CD14-positive monocyte (primary cell): ENCODE measurements around the gene KHDRBS1. TPM values are rescaled to one million over a fixed set of nuclear protein-coding genes. Genes with fewer than 3 reads are reported as not detected.

ENCODE experiments used
- DNase-seq, 3 donors: peaks; one replicate each; pipeline ENCODE4 v3.0.0-alpha.2; 2011 to 2022
- H2AFZ ChIP-seq: 2 replicates; pipeline ENCODE4 v1.6.0; 2012; ENCODE audit warnings: mild to moderate bottlenecking, low read depth, low read length, inconsistent platforms; ENCODE audit not compliant: insufficient read depth, poor library complexity, severe bottlenecking
- H3K27ac ChIP-seq, 2 donors: 1 replicate in 1 of 2; 2 replicates in 1 of 2; pipeline ENCODE4 v1.5.1; 2012 to 2013; ENCODE audit warnings: low read length in 2 of 2, control low read depth in 1 of 2, inconsistent platforms in 1 of 2, low read depth in 1 of 2, mild to moderate bottlenecking in 1 of 2
- H3K27me3 ChIP-seq, 2 donors: one replicate each; pipeline versions ENCODE4 v1.6.0 to v1.6.1; 2011 to 2013; ENCODE audit warnings: low read length in 2 of 2; ENCODE audit not compliant: control insufficient read depth in 2 of 2, insufficient read depth in 2 of 2
- H3K36me3 ChIP-seq, 2 donors: replicated peaks in 1 of 2; 1 replicate in 1 of 2; 2 replicates in 1 of 2; pipeline versions ENCODE4 v1.5.1 to v1.6.1; 2012 to 2013; ENCODE audit warnings: low read length in 2 of 2, control low read depth in 1 of 2, inconsistent platforms in 1 of 2, mild to moderate bottlenecking in 1 of 2; ENCODE audit not compliant: insufficient read depth in 2 of 2, control insufficient read depth in 1 of 2
- H3K4me1 ChIP-seq, 2 donors: 1 replicate in 1 of 2; 2 replicates in 1 of 2; pipeline versions ENCODE4 v1.5.1 to v1.6.1; 2012 to 2013; ENCODE audit warnings: low read length in 2 of 2, control low read depth in 1 of 2, inconsistent platforms in 1 of 2, mild to moderate bottlenecking in 1 of 2, moderate library complexity in 1 of 2; ENCODE audit not compliant: insufficient read depth in 2 of 2, control insufficient read depth in 1 of 2
- H3K4me2 ChIP-seq: replicated peaks from 2 replicates; pipeline ENCODE3; 2012; ENCODE audit warnings: low read length, moderate library complexity, mild to moderate bottlenecking; ENCODE audit not compliant: poor library complexity, severe bottlenecking; ENCODE audit errors: extremely low read depth
- H3K4me3 ChIP-seq, 3 experiments: fragments of 200-600 bp in 1 of 3; sonication (generic) in 1 of 3; replicated peaks in 1 of 3; 1 replicate in 2 of 3; 2 replicates in 1 of 3; pipeline ENCODE4 v1.5.1; 2011 to 2013; ENCODE audit warnings: low read length in 3 of 3, mild to moderate bottlenecking in 3 of 3, control low read depth in 2 of 3, low read depth in 2 of 3, inconsistent platforms in 1 of 3, moderate library complexity in 1 of 3
- H3K79me2 ChIP-seq: 2 replicates; pipeline ENCODE4 v1.6.0; 2012; ENCODE audit warnings: mild to moderate bottlenecking, control low read depth, inconsistent platforms, low read length, moderate library complexity; ENCODE audit not compliant: insufficient read depth
- H3K9ac ChIP-seq: 2 replicates; pipeline ENCODE4 v1.6.0; 2017; ENCODE audit warnings: low read length, mild to moderate bottlenecking; ENCODE audit not compliant: insufficient read depth, poor library complexity, severe bottlenecking
- H3K9me3 ChIP-seq, 2 donors: replicated peaks in 1 of 2; 1 replicate in 1 of 2; 2 replicates in 1 of 2; pipeline versions ENCODE4 v1.5.1 to v1.6.1; 2012 to 2013; ENCODE audit warnings: low read length in 2 of 2, control low read depth in 1 of 2; ENCODE audit not compliant: control insufficient read depth in 1 of 2, insufficient read depth in 1 of 2
- H4K20me1 ChIP-seq: 2 replicates; pipeline ENCODE4 v1.6.0; 2012; ENCODE audit warnings: mild to moderate bottlenecking, low read length, control low read depth, moderate library complexity; ENCODE audit not compliant: insufficient read depth
- H3K27ac Mint-ChIP-seq, 7 donors: one replicate each; pipeline ENCODE4 v1.8.0; 2020; ENCODE audit warnings: mild to moderate bottlenecking in 7 of 7, mixed read lengths in 7 of 7, moderate library complexity in 6 of 7, inconsistent platforms in 2 of 7
- H3K27me3 Mint-ChIP-seq, 3 donors: one replicate each; pipeline ENCODE4 v1.8.0; 2021 to 2022; ENCODE audit warnings: low read depth in 3 of 3, mild to moderate bottlenecking in 3 of 3, mixed read lengths in 3 of 3, moderate library complexity in 3 of 3, inconsistent platforms in 1 of 3
- H3K36me3 Mint-ChIP-seq, 2 donors: one replicate each; pipeline ENCODE4 v1.8.0; 2020; ENCODE audit warnings: mixed read lengths in 2 of 2, inconsistent platforms in 1 of 2, mild to moderate bottlenecking in 1 of 2
- H3K4me1 Mint-ChIP-seq: one replicate; pipeline ENCODE4 v1.8.0; 2020; ENCODE audit warnings: mild to moderate bottlenecking, mixed read lengths
- H3K4me3 Mint-ChIP-seq, 2 donors: one replicate each; pipeline ENCODE4 v1.8.0; 2020; ENCODE audit warnings: mild to moderate bottlenecking in 2 of 2, mixed read lengths in 2 of 2, moderate library complexity in 1 of 2
- H3K9me3 Mint-ChIP-seq, 7 donors: one replicate each; pipeline ENCODE4 v1.8.0; 2020 to 2022; ENCODE audit warnings: mixed read lengths in 7 of 7, mild to moderate bottlenecking in 6 of 7, moderate library complexity in 6 of 7, inconsistent platforms in 2 of 7
- CTCF ChIP-seq: fragments of 200-600 bp; IDR thresholded peaks from one replicate; pipeline ENCODE4 v1.8.0; 2022; ENCODE audit warnings: antibody characterized with exemption, mild to moderate bottlenecking
- WGBS: methylation state at CpG from one replicate; pipeline ENCODE4 v1.1.5; 2013; ENCODE audit warnings: missing lambda C conversion rate; ENCODE audit not compliant: insufficient coverage; 5-methylcytosine and 5-hydroxymethylcytosine counted together
- intact Hi-C, 2 donors: fragments of 100-400 bp; cut with micrococcal nuclease; formaldehyde crosslinking; loops; one replicate each; pipeline versions ENCODE4 v1.15.0 to v1.15.1; 2023
- polyA plus RNA-seq, 3 donors: library from polyadenylated mRNA; depleted of rRNA in 1 of 3; unstranded in 2 of 3; stranded (reverse) in 1 of 3; fragments of 300-500 nt in 2 of 3; fragments of >200 nt in 1 of 3; fragmentation: Illumina TruSeq in 2 of 3; gene quantifications; 1 replicate in 2 of 3; 2 replicates in 1 of 3; pipeline ENCODE4 v1.2.3, GENCODE V29; 2012 to 2021

KHDRBS1 gene
- polyA plus RNA-seq, 3 donors, result 40.7 to 65.6 (median 51.6) TPM

- Histone ChIP-seq H3K9me3 (no peaks in the 10 kb centered on the region), H3K4me3 (no peak overlapping the region), H3K4me1 (peaks cover 22 to 25% of the 10 kb centered on the region in 2 donors), H4K20me1 (peaks cover 23% of the 10 kb centered on the region), H3K79me2 (peaks cover 2% of the 10 kb centered on the region), H2AFZ (no peak overlapping the region), H3K36me3 (peaks cover 55 to 63% of the 10 kb centered on the region in 2 donors), H3K27me3 (no peaks in the 10 kb centered on the region), H3K27ac (peak overlapping the region in 1 of 2 donors; percentile 14), H3K9ac (no peak overlapping the region), H3K4me2 (no peak overlapping the region)
- peaks cover 0 to 2% (median 0%) of the 10 kb centered on the region in 3 donors for H3K27me3 Mint-ChIP-seq
- no peak overlapping the region for H3K4me3 Mint-ChIP-seq
- H3K27ac Mint-ChIP-seq, result peak overlapping the region in 1 of 7 donors; percentile 43
- no peaks in the 10 kb centered on the region for H3K9me3 Mint-ChIP-seq
- intact Hi-C loops, result no loop called here
- no peak for TF ChIP-seq CTCF
- H3K4me1 Mint-ChIP-seq, result peaks cover 18% of the 10 kb centered on the region
- DNase-seq, result no peak
- H3K36me3 Mint-ChIP-seq, result peaks cover 53 to 68% of the 10 kb centered on the region in 2 donors
Observed at GRCh38 chr1:32047701-32048100, 34.0 kb downstream of the KHDRBS1 start.

- no peaks in the 10 kb centered on the region for H3K9me3 ChIP-seq
- no peak for DNase-seq
- Mint-ChIP-seq H3K27me3 (peaks cover 0 to 2% (median 2%) of the 10 kb centered on the region in 3 donors), H3K36me3 (peaks cover 57 to 73% of the 10 kb centered on the region in 2 donors), H3K27ac (peak overlapping the region in 2 of 7 donors; percentile 21 to 32), H3K9me3 (no peaks in the 10 kb centered on the region), H3K4me1 (peaks cover 18% of the 10 kb centered on the region), H3K4me3 (no peak overlapping the region)
- peaks cover 22 to 25% of the 10 kb centered on the region in 2 donors for H3K4me1 ChIP-seq
- H3K27ac ChIP-seq, result no peak overlapping the region
- intact Hi-C loops, result no loop called here
- H2AFZ ChIP-seq, result no peak overlapping the region
- no peak for TF ChIP-seq CTCF
- peaks cover 55 to 70% of the 10 kb centered on the region in 2 donors for H3K36me3 ChIP-seq
- H3K4me2 ChIP-seq, result no peak overlapping the region
- no peaks in the 10 kb centered on the region for H3K27me3 ChIP-seq
- no CpG with 5 or more reads among the region's 2 CpGs for WGBS
- H3K4me3 ChIP-seq, result no peak overlapping the region
- H3K79me2 ChIP-seq, result peaks cover 2% of the 10 kb centered on the region
- no peak overlapping the region for H3K9ac ChIP-seq
- peaks cover 23% of the 10 kb centered on the region for H4K20me1 ChIP-seq
Observed at GRCh38 chr1:32048440-32048839, 34.8 kb downstream of the KHDRBS1 start.
